GM18858 (cell line): ENCODE data around the gene RABGAP1L.
"Not testable (repeated sequence)": the region's sequence is repeated elsewhere in the genome, so short reads cannot be mapped to it uniquely, and the experiment has no call there.

ENCODE experiments used
- ATAC-seq: cut with Tn5 transposase; IDR thresholded peaks from one replicate; pipeline ENCODE4 v1.9.1; 2021; ENCODE audit not compliant: unreplicated experiment

Gene RABGAP1L

DNA sequence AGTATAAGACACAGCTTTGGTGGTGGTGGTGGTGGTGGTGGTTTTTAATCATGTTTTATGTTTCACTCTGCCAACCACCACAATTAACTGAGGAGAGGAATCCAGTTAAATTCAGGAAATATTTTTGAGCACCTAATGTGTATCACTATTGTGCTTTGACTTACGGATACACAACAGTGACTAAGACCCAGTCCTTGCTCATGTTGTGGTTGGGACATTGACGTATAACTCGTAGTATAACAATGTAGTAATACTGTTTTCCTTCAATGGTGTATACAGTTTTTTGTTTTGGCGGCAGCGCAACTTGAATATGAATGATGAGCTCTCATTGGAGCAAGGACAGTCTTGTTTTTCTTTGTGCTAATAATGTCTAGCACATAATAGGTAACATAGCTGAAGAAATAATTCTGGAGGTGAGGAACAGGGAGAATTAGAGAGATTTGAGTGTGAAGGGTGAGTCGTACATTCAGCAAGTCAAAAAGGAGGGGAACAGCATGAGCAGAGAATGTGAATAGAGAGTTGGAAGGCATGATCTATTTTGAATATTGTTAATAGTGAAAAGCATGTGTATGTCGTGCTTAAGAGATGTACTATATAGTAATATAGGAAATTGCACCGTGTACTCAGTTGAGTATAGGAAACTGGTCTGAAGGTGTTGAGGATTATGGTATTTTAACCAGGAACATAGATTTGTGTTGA is 845.9 kb downstream of the RABGAP1L start:
- no peak for ATAC-seq

DNA sequence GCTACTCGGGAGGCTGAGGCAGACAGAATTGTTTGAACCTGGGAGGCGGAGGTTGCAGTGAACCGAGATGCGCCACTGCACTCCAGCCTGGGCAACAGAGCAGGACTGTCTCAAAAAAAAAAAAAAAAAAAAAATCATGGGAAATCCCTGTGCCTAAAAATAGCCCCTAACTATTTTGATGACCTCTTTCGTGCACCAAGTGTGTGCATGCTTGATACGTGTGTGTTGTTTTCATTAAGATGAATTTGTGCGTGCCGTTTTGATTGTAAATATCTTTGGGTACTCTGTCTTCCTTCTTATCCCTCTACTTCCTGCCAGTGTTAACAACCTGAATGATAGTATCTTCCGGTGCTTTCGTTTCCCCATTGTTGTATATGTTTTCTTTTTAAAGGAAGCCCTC is 850.2 kb downstream of the RABGAP1L start:
- no peak for ATAC-seq

DNA sequence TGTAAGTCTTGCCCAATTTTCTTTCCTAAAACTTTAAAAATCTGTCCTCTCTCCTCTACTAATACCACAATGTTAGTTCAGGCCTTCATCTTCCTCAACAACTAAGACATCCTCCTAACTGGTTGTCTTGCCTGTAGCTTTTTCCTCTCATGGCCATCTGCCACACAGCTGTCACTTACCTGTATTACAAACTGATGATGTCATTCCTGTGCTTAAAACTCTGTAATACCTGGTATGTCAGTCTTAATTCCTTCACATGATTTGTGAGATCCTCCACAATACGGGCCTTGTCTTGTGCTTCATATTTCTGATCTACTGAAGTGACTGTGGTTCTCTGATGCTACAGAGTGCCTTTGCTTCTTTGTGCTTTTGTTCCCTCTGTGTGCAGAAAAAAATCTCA is 854.1 kb downstream of the RABGAP1L start:
- ATAC-seq, result no peak

DNA sequence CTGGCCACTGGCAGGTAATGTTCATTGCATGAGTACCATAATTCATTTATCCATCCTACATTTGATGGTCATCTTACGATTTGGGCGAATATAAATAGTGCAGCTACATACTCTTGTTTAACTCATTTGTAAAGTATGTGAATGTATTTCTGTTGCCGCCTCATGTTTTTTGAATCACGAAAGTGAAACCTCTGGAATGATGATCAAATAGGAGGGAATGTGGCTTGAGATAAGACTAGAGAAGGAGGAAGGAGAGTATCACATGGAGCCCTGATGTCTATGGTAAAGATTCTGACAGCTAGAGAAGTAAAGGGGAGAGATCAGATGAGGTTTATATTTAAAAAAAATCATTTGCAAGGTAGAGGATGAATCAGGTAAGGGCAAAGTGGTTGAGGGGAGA is 855.9 kb downstream of the RABGAP1L start:
- ATAC-seq, result no peak

DNA sequence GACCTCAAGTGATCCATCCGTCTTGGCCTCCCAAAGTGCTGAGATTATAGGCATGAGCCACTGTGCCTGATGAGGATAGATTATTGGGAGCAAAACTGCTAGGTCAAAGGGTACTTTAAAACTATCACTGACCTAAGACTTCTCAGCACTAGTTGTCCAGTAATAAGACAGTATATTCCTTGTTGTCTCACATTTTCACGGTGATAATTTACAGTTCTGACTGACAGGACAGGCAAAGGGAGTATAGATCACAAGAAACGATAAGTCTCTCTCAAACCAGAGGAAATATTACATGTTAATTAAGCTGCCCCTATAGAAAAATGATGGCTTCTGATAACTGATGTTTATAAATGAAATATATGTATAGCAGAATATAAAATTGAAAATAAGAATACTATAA is 860.2 kb downstream of the RABGAP1L start:
- ATAC-seq, result no peak

DNA sequence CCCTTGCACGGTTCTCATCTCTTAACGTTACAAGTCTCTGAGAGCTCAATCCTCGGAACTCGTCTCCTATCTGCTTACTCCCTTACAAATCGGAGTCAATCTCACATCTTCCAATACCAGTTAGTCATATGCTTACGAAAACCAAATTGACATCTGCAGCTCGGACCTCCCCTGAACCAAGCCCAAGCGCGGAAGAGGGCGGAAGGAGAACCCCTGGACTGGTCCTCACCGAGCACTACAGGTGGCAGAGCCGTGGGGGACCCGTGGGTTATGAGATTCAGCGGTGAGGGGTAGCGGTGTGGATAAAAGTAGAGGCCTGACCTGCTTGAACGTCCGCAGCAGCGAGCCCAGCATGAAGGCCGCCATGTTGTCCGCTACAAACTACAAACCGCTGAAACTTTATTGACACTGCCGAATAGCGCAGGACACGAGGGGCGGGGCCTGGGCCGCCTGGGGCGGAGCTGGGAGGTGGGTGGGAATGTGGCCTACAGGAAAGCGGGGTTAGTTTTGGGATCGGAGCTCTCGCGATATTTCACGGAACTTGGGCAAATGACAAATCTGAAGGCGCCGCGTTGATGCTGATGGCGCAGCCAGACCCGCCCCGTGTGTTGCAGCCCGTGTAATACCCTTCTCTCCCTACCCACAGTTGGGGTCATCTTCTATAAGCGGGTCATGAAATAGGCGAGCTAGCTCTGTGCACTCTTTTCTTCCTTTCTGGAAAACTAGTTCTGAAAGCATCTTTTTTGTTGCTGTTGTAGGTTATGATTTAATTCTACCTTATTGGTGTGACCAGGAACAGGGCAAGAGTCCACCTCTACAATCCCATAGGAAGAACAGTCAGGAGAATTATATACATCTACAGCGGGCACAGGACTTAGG is 864.0 kb downstream of the RABGAP1L start, which contains the start of gene MRPS14:
TSS of gene MRPS14 (minus strand) at position 383 of the 879 bp plus-strand sequence. CDS start at position 366, 17 bp downstream.
- peak; percentile 83 for ATAC-seq

DNA sequence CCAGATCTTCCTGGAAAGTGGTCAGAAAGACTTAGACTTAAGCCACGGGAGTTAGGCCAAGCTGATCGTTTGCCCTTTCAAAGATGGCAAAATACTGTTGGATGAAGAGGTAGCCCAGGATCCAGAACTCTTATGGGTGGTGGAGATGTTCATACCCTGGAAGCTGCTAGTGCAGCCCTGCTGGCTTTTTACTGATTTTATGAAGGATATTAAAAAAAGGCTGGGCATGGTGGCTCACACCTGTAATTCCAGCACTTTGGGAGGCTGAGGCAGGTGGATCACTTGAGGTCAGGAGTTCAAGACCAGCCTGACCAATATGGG is 864.6 kb downstream of the RABGAP1L start:
- not testable (repeated sequence) for ATAC-seq

DNA sequence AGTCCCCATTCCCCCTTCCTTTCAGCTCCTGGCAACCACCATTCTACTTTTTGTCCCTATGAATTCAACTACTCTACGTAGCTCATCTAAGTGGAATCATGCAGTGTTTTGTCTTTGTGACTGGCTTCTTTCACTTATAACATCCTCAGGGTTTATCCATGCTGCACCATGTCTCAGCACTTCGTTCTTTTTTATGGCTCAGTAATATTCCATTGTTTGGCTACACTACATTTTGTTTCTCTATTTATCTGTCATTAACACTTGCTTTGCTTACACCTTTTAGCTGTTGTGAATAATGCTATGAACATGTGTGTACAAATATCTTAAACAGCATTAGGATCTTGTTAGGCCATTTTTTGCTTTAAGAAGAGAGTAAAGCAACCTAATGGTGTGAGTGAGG is 865.5 kb downstream of the RABGAP1L start:
- no peak for ATAC-seq

DNA sequence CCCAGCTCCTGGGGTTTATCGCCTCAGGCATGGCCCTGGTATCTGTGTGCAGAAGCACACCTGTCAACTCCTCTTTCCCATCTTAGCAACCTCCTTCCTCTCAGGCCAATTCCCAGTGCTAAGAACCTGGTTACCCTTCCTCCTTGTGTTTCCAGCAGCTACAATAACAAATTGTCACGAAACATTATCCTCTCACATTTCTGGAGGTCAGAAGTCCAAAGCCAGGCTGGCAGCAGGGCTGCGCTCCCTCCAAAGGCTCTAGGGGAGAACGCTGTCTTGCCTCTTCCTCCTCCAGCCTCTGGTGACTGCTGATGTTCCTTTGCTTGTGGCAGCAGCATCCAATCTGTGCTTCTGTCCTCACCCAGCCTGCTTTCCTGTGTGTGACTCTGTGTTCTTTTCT is 874.6 kb downstream of the RABGAP1L start:
- no peak for ATAC-seq

DNA sequence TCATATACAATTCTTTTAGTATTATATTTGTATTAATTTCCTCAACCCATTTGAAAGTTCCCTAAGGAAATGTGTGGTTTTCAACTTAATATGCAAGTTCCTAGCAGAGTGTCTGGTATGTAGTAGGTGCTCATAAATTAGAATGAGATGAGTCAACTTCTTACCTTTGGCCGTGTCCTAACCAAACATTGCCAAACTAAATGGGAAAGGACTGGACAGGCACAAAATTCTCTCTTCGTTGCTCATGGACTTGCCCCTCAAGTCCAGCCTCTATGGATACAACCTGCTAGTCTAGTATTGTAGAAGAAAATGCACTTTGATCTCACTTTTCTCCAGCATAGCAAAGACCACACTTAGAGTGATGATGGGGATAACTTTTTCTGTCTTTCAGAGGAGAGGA is 875.5 kb downstream of the RABGAP1L start:
- ATAC-seq, result no peak

DNA sequence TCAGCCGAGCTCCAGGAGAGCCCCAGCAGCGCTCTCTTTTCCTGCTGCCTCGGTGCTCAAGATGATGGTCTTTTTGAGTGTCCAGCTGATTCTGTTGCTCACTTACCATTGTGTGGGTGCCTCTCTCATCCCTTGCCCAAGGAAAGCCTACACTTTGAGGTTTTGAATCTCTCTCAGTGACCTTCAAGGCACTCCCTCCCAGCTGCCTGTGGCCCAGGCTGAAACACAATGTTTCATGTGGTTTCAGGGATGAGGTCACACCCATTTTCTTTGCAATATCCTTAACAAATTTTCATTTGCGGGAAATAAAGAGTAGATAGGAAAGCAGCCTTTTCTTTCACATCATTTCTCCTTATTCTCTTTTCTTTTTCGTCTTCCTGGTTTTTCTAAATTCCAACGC is 876.5 kb downstream of the RABGAP1L start:
- no peak for ATAC-seq

DNA sequence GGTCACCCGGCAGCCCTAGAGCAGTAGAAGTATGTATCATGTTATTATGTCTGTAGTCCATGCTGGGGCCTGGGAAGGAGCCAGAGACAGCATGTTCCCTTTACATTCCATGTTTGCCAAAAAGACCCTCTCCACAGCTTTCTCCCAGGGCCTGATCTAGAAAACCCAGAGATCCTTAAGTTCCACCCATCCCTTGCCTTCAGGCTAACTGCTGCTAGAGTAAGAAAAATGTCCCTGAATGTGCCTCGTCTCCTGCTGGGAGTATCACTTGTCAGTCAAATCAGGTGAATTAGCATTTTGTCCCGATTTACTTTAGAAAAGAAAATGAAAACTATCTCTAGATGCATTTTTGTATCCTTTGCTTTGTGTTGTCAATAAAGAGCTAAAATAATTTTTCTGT is 877.2 kb downstream of the RABGAP1L start:
- no peak for ATAC-seq

DNA sequence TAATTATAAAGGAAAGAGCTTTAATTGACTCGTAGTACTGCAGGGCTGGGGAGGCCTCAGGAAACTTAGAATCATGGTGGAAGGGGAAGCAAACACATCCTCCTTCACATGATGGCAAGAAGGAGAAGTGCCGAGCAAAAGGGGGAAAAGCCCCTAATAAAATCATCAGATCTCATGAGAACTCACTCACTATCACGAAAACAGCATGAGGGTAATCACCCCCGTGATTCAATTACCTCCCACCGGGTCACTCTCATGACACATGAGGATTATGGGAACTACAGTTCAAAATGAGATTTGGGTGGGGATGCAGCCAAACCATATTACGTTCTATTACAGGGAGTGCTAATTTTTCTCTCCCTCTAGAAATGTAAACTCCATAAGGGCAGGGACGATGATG is 878.1 kb downstream of the RABGAP1L start:
- ATAC-seq, result no peak

DNA sequence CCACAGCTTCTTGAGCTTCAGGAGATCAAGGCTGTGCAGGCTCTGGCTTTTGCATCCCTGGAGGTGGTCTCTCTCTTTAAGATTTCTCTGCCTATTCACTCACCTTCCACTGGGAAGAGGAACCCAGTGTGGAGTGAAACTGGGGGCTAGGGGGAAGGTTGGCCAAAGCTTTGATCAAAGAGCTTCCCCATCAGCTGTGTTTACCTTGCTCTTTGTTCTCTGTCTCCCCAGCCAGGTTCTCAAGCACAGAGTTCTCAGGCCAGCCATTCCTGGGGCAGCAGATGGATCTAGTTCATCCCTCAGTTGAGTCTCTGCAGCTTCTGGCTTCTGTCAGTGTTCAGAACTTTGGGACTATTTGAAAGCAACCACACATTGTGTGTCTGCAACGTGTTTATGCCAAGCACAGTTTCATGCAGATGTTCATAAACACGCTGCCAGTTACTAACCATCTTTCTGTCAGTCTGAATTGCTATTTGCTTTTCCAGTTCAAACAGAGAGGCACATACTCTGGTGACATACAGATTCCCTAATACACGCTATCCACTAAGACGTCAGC is 881.1 kb downstream of the RABGAP1L start:
- no peak for ATAC-seq

DNA sequence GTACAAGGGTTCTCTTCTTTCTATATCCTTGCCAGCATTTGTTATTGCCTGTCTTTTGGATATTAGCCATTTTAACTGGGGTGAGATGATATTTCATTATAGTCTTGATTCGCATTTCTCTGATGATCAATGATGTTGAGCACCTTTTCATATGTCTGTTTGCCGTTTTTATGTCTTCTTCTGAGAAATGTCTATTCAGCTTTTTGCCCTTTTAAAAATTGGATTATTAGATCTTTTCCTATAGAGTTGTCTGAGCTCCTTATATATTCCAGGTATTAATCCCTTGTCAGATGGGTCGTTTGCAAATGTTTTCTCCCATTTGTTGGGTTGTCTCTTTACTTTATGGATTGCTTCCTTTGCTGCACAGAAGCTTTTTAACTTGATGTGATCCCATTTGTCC is 883.3 kb downstream of the RABGAP1L start:
- ATAC-seq, result no peak

DNA sequence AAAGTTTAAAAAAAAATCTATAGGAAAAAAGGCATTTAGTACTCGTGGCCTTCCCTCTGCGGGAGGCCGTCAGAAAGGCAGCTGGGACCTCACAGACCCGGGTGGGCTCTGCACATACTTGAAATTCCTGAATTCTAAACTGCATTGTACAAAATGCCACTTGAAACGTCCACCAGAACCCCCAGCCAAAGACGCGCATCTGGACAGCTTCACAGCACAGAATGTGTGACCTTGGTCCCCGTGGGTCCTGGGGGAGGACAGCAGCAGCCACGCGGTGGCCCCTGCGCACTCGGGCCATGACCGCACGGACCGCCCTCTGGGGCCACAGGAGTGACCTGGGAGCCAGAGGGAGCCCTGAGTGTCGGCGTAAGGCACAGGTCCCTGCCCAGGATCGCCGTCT is 884.5 kb downstream of the RABGAP1L start:
- no peak for ATAC-seq

DNA sequence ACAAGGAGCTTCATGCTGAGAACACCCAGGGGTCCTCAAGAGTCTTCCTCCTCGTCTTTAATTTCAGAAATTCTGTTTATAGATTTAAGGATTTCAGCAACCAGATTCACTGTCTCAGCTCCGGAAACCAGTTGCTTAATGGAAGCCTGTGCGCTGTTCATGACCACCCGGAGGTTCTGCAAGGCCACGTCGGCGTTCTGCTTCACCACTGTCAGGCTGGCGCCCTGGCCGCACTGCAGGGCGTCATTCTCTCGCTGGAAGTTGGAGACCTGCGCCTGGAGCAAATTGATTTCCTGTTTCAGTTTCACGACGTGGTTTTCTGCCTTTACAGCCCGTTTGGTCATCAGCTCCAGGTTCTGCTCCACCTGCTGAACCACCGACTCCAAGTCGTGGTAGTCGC is 885.3 kb downstream of the RABGAP1L start:
- not testable (repeated sequence) for ATAC-seq
